ENCODE results near the gene SKOR1. TPM values are rescaled to one million over a fixed set of nuclear protein-coding genes. Genes with fewer than 3 reads are reported as not detected.

Gene SKOR1
- polyA plus RNA-seq, 4 donors, result 0.24 to 0.56 (median 0.42) TPM

- no peak for DNase-seq (ENCODE audit: low read depth in 4 of 4, low spot score in 3 of 4)
Measured at GRCh38 chr15:67794832-67795574, 30.3 kb upstream of the SKOR1 start.

GRCh38 chr15:67796196-67797127 lies 28.8 kb upstream of the SKOR1 start:
- no peak for DNase-seq (ENCODE audit: low read depth in 4 of 4, low spot score in 3 of 4)

- no peak for DNase-seq (ENCODE audit: low read depth in 4 of 4, low spot score in 3 of 4)
Measured at GRCh38 chr15:67799801-67800205, 25.5 kb upstream of the SKOR1 start.

- no peak for DNase-seq (ENCODE audit: low read depth in 4 of 4, low spot score in 3 of 4)
Measured at GRCh38 chr15:67801142-67801541, 24.2 kb upstream of the SKOR1 start.

GRCh38 chr15:67801926-67802914 lies 23.1 kb upstream of the SKOR1 start:
- no peak for DNase-seq (ENCODE audit: low read depth in 4 of 4, low spot score in 3 of 4)

GRCh38 chr15:67803299-67803698 lies 22.0 kb upstream of the SKOR1 start:
- no peak for DNase-seq (ENCODE audit: low read depth in 4 of 4, low spot score in 3 of 4)

- no peak for DNase-seq (ENCODE audit: low read depth in 4 of 4, low spot score in 3 of 4)
Measured at GRCh38 chr15:67803996-67804843, 21.1 kb upstream of the SKOR1 start.

GRCh38 chr15:67805008-67805665 lies 20.2 kb upstream of the SKOR1 start:
- DNase-seq (ENCODE audit: low read depth in 4 of 4, low spot score in 3 of 4), result no peak

GRCh38 chr15:67805666-67806516 lies 19.4 kb upstream of the SKOR1 start:
- DNase-seq (ENCODE audit: low read depth in 4 of 4, low spot score in 3 of 4), result no peak

GRCh38 chr15:67806536-67806935 lies 18.8 kb upstream of the SKOR1 start:
- no peak for DNase-seq (ENCODE audit: low read depth in 4 of 4, low spot score in 3 of 4)

GRCh38 chr15:67807141-67807540 lies 18.2 kb upstream of the SKOR1 start:
- DNase-seq (ENCODE audit: low read depth in 4 of 4, low spot score in 3 of 4), result no peak

- DNase-seq (ENCODE audit: low read depth in 4 of 4, low spot score in 3 of 4), result no peak
Measured at GRCh38 chr15:67807836-67808235, 17.5 kb upstream of the SKOR1 start.

- no peak for DNase-seq (ENCODE audit: low read depth in 4 of 4, low spot score in 3 of 4)
Measured at GRCh38 chr15:67808821-67809220, 16.5 kb upstream of the SKOR1 start.

- DNase-seq (ENCODE audit: low read depth in 4 of 4, low spot score in 3 of 4), result no peak
Measured at GRCh38 chr15:67809441-67809840, 15.9 kb upstream of the SKOR1 start.

- no peak for DNase-seq (ENCODE audit: low read depth in 4 of 4, low spot score in 3 of 4)
Measured at GRCh38 chr15:67809866-67810265, 15.4 kb upstream of the SKOR1 start.

- no peak for DNase-seq (ENCODE audit: low read depth in 4 of 4, low spot score in 3 of 4)
Measured at GRCh38 chr15:67812241-67812644, 13.1 kb upstream of the SKOR1 start.

- DNase-seq (ENCODE audit: low read depth in 4 of 4, low spot score in 3 of 4), result no peak
Measured at GRCh38 chr15:67813104-67813634, 12.1 kb upstream of the SKOR1 start.

- no peak for DNase-seq (ENCODE audit: low read depth in 4 of 4, low spot score in 3 of 4)
Measured at GRCh38 chr15:67815036-67815592, 10.2 kb upstream of the SKOR1 start.

Measured in left renal pelvis (tissue), 4 donors.